GM23338 (cell line): ENCODE measurements around the gene CLDN6. TPM values are rescaled to one million over a fixed set of nuclear protein-coding genes. Genes with fewer than 3 reads are reported as not detected.

Source experiments
- ATAC-seq: fragments of 200-7000 bp; cut with Tn5 transposase; 3 replicates; pipeline ENCODE4 v1.9.1; 2020
- DNase-seq: peaks from one replicate; pipeline ENCODE4 v3.0.0-alpha.2; 2015; ENCODE audit warnings: low spot score
- H2AFZ ChIP-seq: fragments of 200-600 bp; sonication (generic); 2 replicates; pipeline ENCODE4 v1.8.0; 2016; ENCODE audit warnings: antibody characterized with exemption, mild to moderate bottlenecking, moderate library complexity
- H3F3A ChIP-seq: fragments of 200-600 bp; sonication (generic); replicated peaks from 2 replicates; pipeline ENCODE4 v1.8.0; 2017; ENCODE audit warnings: antibody characterized with exemption, mixed run types, low read depth
- H3K27ac ChIP-seq: fragments of 200-600 bp; sonication (generic); 2 replicates; pipeline ENCODE4 v1.6.1; 2016; ENCODE audit warnings: low read depth
- H3K27me3 ChIP-seq: fragments of 200-600 bp; sonication (generic); 2 replicates; pipeline ENCODE4 v1.8.0; 2016; ENCODE audit warnings: mild to moderate bottlenecking, mixed run types, moderate library complexity; ENCODE audit not compliant: insufficient read depth
- H3K36me3 ChIP-seq: fragments of 200-600 bp; sonication (generic); 2 replicates; pipeline ENCODE4 v1.8.0; 2016; ENCODE audit warnings: mild to moderate bottlenecking; ENCODE audit not compliant: insufficient read depth
- H3K4me1 ChIP-seq: fragments of 200-600 bp; sonication (generic); 2 replicates; pipeline ENCODE4 v1.8.0; 2016; ENCODE audit warnings: mild to moderate bottlenecking, moderate library complexity; ENCODE audit not compliant: insufficient read depth
- H3K4me2 ChIP-seq: fragments of 200-600 bp; sonication (generic); 2 replicates; pipeline ENCODE4 v1.7.1; 2017; ENCODE audit warnings: mixed run types
- H3K4me3 ChIP-seq: fragments of 200-600 bp; sonication (generic); 2 replicates; pipeline ENCODE4 v1.6.1; 2016; ENCODE audit warnings: mixed run types
- H3K79me2 ChIP-seq: fragments of 200-600 bp; sonication (generic); replicated peaks from 2 replicates; pipeline ENCODE4 v1.8.0; 2017; ENCODE audit warnings: mild to moderate bottlenecking; ENCODE audit not compliant: insufficient read depth
- H3K9me2 ChIP-seq: fragments of 200-600 bp; sonication (generic); 2 replicates; pipeline ENCODE4 v1.8.0; 2017; ENCODE audit not compliant: insufficient read depth
- H4K20me1 ChIP-seq: fragments of 200-600 bp; sonication (generic); replicated peaks from 2 replicates; pipeline ENCODE4 v1.8.0; 2017; ENCODE audit warnings: mild to moderate bottlenecking; ENCODE audit not compliant: insufficient read depth
- H3K27ac Mint-ChIP-seq: 2 replicates; pipeline ENCODE4 v1.8.0; 2020; ENCODE audit warnings: inconsistent platforms, mild to moderate bottlenecking, moderate library complexity, mixed read lengths
- H3K27me3 Mint-ChIP-seq: 3 replicates; pipeline ENCODE4 v1.8.0; 2022; ENCODE audit warnings: low read depth, mild to moderate bottlenecking, moderate library complexity, mixed read lengths, inconsistent platforms; ENCODE audit not compliant: insufficient read depth, poor library complexity
- H3K36me3 Mint-ChIP-seq: 3 replicates; pipeline ENCODE4 v1.8.0; 2021; ENCODE audit warnings: low read depth, mild to moderate bottlenecking, inconsistent platforms, moderate library complexity, mixed read lengths
- H3K4me1 Mint-ChIP-seq: 3 replicates; pipeline ENCODE4 v1.8.0; 2020; ENCODE audit warnings: mild to moderate bottlenecking, inconsistent platforms, mixed read lengths
- H3K4me3 Mint-ChIP-seq: 3 replicates; pipeline ENCODE4 v1.8.0; 2021; ENCODE audit warnings: moderate library complexity, mild to moderate bottlenecking, inconsistent platforms, mixed read lengths
- H3K9me3 Mint-ChIP-seq: 3 replicates; pipeline ENCODE4 v1.8.0; 2020; ENCODE audit warnings: moderate library complexity, mild to moderate bottlenecking, inconsistent platforms, mixed read lengths
- CREB1 ChIP-seq: fragments of 250-450 bp; sonication (Bioruptor Pico); IDR thresholded peaks from 2 replicates; pipeline ENCODE4 v1.5.0; 2020; ENCODE audit warnings: low read depth, mild to moderate bottlenecking, moderate library complexity
- EZH2phosphoT487 ChIP-seq: fragments of 200-600 bp; sonication (generic); IDR thresholded peaks from one replicate; pipeline ENCODE4 v1.8.1; 2018; ENCODE audit warnings: antibody characterized with exemption; ENCODE audit not compliant: unreplicated experiment
- JUNB ChIP-seq: IDR thresholded peaks from one replicate; pipeline ENCODE4 v1.6.1; 2016; ENCODE audit warnings: antibody characterized with exemption; ENCODE audit not compliant: unreplicated experiment
- NANOG ChIP-seq: IDR thresholded peaks from 2 replicates; pipeline ENCODE4 v1.6.1; 2016; ENCODE audit warnings: antibody characterized with exemption, borderline replicate concordance
- POLR2AphosphoS5 ChIP-seq: IDR thresholded peaks from 2 replicates; pipeline ENCODE4 v1.6.1; 2016; ENCODE audit warnings: antibody characterized with exemption, low read depth
- ZNF114 ChIP-seq: fragments of 250-450 bp; sonication (Bioruptor Pico); IDR thresholded peaks from 2 replicates; pipeline ENCODE4 v1.5.0; 2020; ENCODE audit warnings: mild to moderate bottlenecking, moderate library complexity
- polyA plus RNA-seq: library from polyadenylated mRNA; unstranded; fragments of >200 nt; fragmentation: Nextera tagmentation; extraction: Ambion mirVana; gene quantifications from 2 replicates; pipeline ENCODE4 v1.2.1, GENCODE V29; 2016
- total RNA-seq: library from RNA; depleted of rRNA; stranded (reverse); fragments of >200 nt; shearing (Covaris generic); gene quantifications from 2 replicates; pipeline ENCODE4 v1.2.3, GENCODE V29; 2014
- TF ChIP-seq, protein P1 (sequence below), 2 experiments: fragments of 200-600 bp in 1 of 2; sonication (generic) in 1 of 2; conservative IDR thresholded peaks; 2 replicates each; pipeline versions ENCODE4 v1.5.1 to v1.6.1; 2016 to 2017; ENCODE audit warnings: antibody characterized with exemption in 2 of 2, low read depth in 2 of 2, mild to moderate bottlenecking in 2 of 2, moderate library complexity in 1 of 2
- TF ChIP-seq, protein P2 (sequence below): IDR thresholded peaks from one replicate; pipeline ENCODE4 v1.6.1; 2018; ENCODE audit warnings: antibody characterized with exemption; ENCODE audit not compliant: unreplicated experiment
- TF ChIP-seq, protein P3 (sequence below): fragments of 250-450 bp; sonication (Bioruptor Pico); IDR thresholded peaks from 2 replicates; pipeline ENCODE4 v1.5.0; 2020; ENCODE audit warnings: mild to moderate bottlenecking, moderate library complexity

The CLDN6 gene
- total and polyA plus RNA-seq, 2 experiments from 2014 or later: 537 to 1,028 TPM

DNA sequence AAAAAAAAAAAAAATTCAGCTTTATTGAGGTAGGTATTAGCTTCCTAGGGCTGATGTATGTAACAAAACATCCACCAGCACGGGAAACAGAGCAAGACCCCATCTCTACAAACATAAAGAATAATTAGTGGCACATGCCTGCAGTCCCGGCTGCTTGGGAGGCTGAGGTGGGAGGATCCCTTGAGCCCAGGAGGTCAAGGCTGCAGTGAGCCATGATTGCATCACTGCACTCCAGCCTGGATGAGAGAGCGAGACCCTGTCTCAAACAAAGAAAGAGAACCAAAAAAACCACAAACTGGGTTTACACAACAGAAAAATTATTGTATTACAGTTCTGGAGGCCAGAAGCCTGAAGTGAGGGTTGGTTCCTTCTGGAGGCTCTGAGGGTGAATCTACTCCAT, 24.4 kb upstream of the CLDN6 start:
- Histone ChIP-seq H3F3A (peaks cover 11% of the 10 kb centered on the region; the same call in 1 of the 2 replicates), H2AFZ (no peak overlapping the region), H4K20me1 (peaks cover 4% of the 10 kb centered on the region), H3K79me2 (peaks cover 5% of the 10 kb centered on the region), H3K27me3 (peaks cover 17% of the 10 kb centered on the region), H3K4me3 (no peak overlapping the region), H3K4me2 (no peak overlapping the region), H3K9me2 (no peaks in the 10 kb centered on the region), H3K4me1 (peaks cover 20% of the 10 kb centered on the region; the same call in 1 of the 2 replicates), H3K27ac (no peak overlapping the region), H3K36me3 (no peaks in the 10 kb centered on the region)
- no peak for DNase-seq
- no peak overlapping the region for H3K4me3 Mint-ChIP-seq
- H3K36me3 Mint-ChIP-seq: peaks cover 20% of the 10 kb centered on the region
- ATAC-seq: no peak
- no peak overlapping the region for H3K27ac Mint-ChIP-seq
- peaks cover 25% of the 10 kb centered on the region for H3K4me1 Mint-ChIP-seq
- peaks cover 7% of the 10 kb centered on the region; the same call in 2 of the 3 replicates for H3K9me3 Mint-ChIP-seq
- TF ChIP-seq, protein P1, sequence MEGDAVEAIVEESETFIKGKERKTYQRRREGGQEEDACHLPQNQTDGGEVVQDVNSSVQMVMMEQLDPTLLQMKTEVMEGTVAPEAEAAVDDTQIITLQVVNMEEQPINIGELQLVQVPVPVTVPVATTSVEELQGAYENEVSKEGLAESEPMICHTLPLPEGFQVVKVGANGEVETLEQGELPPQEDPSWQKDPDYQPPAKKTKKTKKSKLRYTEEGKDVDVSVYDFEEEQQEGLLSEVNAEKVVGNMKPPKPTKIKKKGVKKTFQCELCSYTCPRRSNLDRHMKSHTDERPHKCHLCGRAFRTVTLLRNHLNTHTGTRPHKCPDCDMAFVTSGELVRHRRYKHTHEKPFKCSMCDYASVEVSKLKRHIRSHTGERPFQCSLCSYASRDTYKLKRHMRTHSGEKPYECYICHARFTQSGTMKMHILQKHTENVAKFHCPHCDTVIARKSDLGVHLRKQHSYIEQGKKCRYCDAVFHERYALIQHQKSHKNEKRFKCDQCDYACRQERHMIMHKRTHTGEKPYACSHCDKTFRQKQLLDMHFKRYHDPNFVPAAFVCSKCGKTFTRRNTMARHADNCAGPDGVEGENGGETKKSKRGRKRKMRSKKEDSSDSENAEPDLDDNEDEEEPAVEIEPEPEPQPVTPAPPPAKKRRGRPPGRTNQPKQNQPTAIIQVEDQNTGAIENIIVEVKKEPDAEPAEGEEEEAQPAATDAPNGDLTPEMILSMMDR (conservative IDR thresholded peaks at IDR 0.05; ENCODE audit: low read depth in 2 of 2): no peak
- no peak for TF ChIP-seq EZH2phosphoT487
- TF ChIP-seq, protein P2, sequence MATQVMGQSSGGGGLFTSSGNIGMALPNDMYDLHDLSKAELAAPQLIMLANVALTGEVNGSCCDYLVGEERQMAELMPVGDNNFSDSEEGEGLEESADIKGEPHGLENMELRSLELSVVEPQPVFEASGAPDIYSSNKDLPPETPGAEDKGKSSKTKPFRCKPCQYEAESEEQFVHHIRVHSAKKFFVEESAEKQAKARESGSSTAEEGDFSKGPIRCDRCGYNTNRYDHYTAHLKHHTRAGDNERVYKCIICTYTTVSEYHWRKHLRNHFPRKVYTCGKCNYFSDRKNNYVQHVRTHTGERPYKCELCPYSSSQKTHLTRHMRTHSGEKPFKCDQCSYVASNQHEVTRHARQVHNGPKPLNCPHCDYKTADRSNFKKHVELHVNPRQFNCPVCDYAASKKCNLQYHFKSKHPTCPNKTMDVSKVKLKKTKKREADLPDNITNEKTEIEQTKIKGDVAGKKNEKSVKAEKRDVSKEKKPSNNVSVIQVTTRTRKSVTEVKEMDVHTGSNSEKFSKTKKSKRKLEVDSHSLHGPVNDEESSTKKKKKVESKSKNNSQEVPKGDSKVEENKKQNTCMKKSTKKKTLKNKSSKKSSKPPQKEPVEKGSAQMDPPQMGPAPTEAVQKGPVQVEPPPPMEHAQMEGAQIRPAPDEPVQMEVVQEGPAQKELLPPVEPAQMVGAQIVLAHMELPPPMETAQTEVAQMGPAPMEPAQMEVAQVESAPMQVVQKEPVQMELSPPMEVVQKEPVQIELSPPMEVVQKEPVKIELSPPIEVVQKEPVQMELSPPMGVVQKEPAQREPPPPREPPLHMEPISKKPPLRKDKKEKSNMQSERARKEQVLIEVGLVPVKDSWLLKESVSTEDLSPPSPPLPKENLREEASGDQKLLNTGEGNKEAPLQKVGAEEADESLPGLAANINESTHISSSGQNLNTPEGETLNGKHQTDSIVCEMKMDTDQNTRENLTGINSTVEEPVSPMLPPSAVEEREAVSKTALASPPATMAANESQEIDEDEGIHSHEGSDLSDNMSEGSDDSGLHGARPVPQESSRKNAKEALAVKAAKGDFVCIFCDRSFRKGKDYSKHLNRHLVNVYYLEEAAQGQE: no peak
- TF ChIP-seq ZNF114 (CRISPR knock-in tag): no peak
- TF ChIP-seq NANOG: no peak
- TF ChIP-seq CREB1 (CRISPR knock-in tag): no peak
- TF ChIP-seq JUNB: no peak
- H3K27me3 Mint-ChIP-seq: peaks cover 18% of the 10 kb centered on the region

DNA sequence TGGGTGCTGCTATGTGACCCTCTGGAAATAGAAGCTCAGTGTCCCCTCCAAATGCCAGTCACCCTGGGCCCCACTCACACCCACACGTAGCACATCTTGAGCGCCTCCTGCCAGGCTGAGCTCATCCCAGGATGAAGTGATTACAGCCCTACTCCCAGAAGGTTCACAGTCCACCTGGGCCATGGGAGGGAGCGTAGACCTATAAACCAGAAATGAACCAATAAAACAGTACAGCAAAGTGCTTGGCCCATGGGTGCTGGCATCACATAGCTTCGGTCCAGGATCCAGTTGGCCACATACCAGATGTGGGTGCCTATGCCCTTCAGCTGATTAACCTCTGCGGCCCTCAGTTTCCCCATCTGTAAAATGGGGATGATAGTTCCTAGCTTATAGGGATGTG, 20.9 kb upstream of the CLDN6 start:
- H3K4me1 Mint-ChIP-seq: peaks cover 22% of the 10 kb centered on the region
- Histone ChIP-seq H3K27ac (no peak overlapping the region), H3K79me2 (no peaks in the 10 kb centered on the region; the same call in 1 of the 2 replicates), H3F3A (peaks cover 14% of the 10 kb centered on the region; the same call in 1 of the 2 replicates), H4K20me1 (peaks cover 3% of the 10 kb centered on the region; the same call in 1 of the 2 replicates), H3K36me3 (no peaks in the 10 kb centered on the region), H2AFZ (no peak overlapping the region), H3K4me3 (no peak overlapping the region), H3K27me3 (peaks cover 2% of the 10 kb centered on the region; the same call in 1 of the 2 replicates), H3K4me2 (peak overlapping the region; percentile 65), H3K9me2 (no peaks in the 10 kb centered on the region), H3K4me1 (peaks cover 21% of the 10 kb centered on the region; the same call in 1 of the 2 replicates)
- peaks cover 4% of the 10 kb centered on the region; the same call in 1 of the 3 replicates for H3K9me3 Mint-ChIP-seq
- TF ChIP-seq, protein P3, sequence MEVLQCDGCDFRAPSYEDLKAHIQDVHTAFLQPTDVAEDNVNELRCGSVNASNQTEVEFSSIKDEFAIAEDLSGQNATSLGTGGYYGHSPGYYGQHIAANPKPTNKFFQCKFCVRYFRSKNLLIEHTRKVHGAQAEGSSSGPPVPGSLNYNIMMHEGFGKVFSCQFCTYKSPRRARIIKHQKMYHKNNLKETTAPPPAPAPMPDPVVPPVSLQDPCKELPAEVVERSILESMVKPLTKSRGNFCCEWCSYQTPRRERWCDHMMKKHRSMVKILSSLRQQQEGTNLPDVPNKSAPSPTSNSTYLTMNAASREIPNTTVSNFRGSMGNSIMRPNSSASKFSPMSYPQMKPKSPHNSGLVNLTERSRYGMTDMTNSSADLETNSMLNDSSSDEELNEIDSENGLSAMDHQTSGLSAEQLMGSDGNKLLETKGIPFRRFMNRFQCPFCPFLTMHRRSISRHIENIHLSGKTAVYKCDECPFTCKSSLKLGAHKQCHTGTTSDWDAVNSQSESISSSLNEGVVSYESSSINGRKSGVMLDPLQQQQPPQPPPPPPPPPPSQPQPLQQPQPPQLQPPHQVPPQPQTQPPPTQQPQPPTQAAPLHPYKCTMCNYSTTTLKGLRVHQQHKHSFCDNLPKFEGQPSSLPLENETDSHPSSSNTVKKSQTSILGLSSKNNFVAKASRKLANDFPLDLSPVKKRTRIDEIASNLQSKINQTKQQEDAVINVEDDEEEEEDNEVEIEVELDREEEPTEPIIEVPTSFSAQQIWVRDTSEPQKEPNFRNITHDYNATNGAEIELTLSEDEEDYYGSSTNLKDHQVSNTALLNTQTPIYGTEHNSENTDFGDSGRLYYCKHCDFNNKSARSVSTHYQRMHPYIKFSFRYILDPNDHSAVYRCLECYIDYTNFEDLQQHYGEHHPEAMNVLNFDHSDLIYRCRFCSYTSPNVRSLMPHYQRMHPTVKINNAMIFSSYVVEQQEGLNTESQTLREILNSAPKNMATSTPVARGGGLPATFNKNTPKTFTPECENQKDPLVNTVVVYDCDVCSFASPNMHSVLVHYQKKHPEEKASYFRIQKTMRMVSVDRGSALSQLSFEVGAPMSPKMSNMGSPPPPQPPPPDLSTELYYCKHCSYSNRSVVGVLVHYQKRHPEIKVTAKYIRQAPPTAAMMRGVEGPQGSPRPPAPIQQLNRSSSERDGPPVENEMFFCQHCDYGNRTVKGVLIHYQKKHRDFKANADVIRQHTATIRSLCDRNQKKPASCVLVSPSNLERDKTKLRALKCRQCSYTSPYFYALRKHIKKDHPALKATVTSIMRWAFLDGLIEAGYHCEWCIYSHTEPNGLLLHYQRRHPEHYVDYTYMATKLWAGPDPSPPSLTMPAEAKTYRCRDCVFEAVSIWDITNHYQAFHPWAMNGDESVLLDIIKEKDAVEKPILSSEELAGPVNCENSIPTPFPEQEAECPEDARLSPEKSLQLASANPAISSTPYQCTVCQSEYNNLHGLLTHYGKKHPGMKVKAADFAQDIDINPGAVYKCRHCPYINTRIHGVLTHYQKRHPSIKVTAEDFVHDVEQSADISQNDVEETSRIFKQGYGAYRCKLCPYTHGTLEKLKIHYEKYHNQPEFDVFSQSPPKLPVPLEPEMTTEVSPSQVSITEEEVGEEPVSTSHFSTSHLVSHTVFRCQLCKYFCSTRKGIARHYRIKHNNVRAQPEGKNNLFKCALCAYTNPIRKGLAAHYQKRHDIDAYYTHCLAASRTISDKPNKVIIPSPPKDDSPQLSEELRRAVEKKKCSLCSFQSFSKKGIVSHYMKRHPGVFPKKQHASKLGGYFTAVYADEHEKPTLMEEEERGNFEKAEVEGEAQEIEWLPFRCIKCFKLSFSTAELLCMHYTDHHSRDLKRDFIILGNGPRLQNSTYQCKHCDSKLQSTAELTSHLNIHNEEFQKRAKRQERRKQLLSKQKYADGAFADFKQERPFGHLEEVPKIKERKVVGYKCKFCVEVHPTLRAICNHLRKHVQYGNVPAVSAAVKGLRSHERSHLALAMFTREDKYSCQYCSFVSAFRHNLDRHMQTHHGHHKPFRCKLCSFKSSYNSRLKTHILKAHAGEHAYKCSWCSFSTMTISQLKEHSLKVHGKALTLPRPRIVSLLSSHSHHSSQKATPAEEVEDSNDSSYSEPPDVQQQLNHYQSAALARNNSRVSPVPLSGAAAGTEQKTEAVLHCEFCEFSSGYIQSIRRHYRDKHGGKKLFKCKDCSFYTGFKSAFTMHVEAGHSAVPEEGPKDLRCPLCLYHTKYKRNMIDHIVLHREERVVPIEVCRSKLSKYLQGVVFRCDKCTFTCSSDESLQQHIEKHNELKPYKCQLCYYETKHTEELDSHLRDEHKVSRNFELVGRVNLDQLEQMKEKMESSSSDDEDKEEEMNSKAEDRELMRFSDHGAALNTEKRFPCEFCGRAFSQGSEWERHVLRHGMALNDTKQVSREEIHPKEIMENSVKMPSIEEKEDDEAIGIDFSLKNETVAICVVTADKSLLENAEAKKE (CRISPR knock-in tag): no peak
- TF ChIP-seq POLR2AphosphoS5: no peak
- H3K27ac Mint-ChIP-seq: no peak overlapping the region
- H3K36me3 Mint-ChIP-seq: peaks cover 14% of the 10 kb centered on the region
- H3K4me3 Mint-ChIP-seq: no peak overlapping the region
- DNase-seq (no peak), ATAC-seq (no peak)
- H3K27me3 Mint-ChIP-seq: peaks cover 14% of the 10 kb centered on the region
